Ascending aorta (tissue), 2 donors: ENCODE results near the gene CTDP1. TPM values are rescaled to one million over a fixed set of nuclear protein-coding genes. Genes with fewer than 3 reads are reported as not detected.

Experiments
- DNase-seq, 2 donors: peaks; one replicate each; pipeline ENCODE4 v3.0.0-alpha.2; 2019; ENCODE audit warnings: low spot score in 2 of 2
- H3K27ac ChIP-seq, 2 donors: fragments of 200-600 bp; sonication (generic); one replicate each; pipeline ENCODE4 v1.5.1; 2016 to 2017; ENCODE audit warnings: mild to moderate bottlenecking in 1 of 2
- H3K27me3 ChIP-seq: fragments of 200-600 bp; sonication (generic); one replicate; pipeline ENCODE4 v1.5.1; 2017
- H3K36me3 ChIP-seq, 2 donors: fragments of 200-600 bp; sonication (generic); one replicate each; pipeline ENCODE4 v1.5.1; 2016
- H3K4me1 ChIP-seq, 2 donors: fragments of 200-600 bp; sonication (generic); one replicate each; pipeline ENCODE4 v1.5.1; 2016 to 2017; ENCODE audit warnings: mild to moderate bottlenecking in 1 of 2
- H3K4me3 ChIP-seq, 2 donors: fragments of 200-600 bp; sonication (generic); one replicate each; pipeline ENCODE4 v1.5.1; 2016 to 2017; ENCODE audit warnings: mild to moderate bottlenecking in 1 of 2
- H3K9me3 ChIP-seq, 2 donors: fragments of 200-600 bp; sonication (generic); one replicate each; pipeline ENCODE4 v1.5.1; 2016
- intact Hi-C: fragments of 100-400 bp; cut with DNase I; formaldehyde crosslinking; loops from one replicate; pipeline ENCODE4 v1.15.1; 2023
- total RNA-seq: library from RNA; depleted of rRNA; stranded (reverse); fragments of >200 nt; gene quantifications from one replicate; pipeline ENCODE4 v1.1.0, GENCODE V29; 2016
- TF ChIP-seq, protein P1 (sequence below), 3 experiments: fragments of 200-600 bp in 2 of 3; fragments of 450-650 bp in 1 of 3; sonication (generic) in 2 of 3; IDR thresholded peaks; one replicate each; pipeline ENCODE4 v1.5.1; 2016 to 2019; ENCODE audit warnings: antibody characterized with exemption in 3 of 3, mild to moderate bottlenecking in 1 of 3, moderate library complexity in 1 of 3

The CTDP1 gene
- total RNA-seq, 1 donor from 2014 or later: 31.7 TPM

- intact Hi-C loops: no loop called here
- no peak for DNase-seq
- Histone ChIP-seq H3K27ac (no peak overlapping the region), H3K4me3 (no peak overlapping the region), H3K4me1 (no peaks in the 10 kb centered on the region), H3K36me3 (no peaks in the 10 kb centered on the region), H3K27me3 (no peaks in the 10 kb centered on the region), H3K9me3 (no peaks in the 10 kb centered on the region)
- TF ChIP-seq, protein P1, sequence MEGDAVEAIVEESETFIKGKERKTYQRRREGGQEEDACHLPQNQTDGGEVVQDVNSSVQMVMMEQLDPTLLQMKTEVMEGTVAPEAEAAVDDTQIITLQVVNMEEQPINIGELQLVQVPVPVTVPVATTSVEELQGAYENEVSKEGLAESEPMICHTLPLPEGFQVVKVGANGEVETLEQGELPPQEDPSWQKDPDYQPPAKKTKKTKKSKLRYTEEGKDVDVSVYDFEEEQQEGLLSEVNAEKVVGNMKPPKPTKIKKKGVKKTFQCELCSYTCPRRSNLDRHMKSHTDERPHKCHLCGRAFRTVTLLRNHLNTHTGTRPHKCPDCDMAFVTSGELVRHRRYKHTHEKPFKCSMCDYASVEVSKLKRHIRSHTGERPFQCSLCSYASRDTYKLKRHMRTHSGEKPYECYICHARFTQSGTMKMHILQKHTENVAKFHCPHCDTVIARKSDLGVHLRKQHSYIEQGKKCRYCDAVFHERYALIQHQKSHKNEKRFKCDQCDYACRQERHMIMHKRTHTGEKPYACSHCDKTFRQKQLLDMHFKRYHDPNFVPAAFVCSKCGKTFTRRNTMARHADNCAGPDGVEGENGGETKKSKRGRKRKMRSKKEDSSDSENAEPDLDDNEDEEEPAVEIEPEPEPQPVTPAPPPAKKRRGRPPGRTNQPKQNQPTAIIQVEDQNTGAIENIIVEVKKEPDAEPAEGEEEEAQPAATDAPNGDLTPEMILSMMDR (IDR thresholded peaks at IDR 0.05): no peak
These were observed 17.2 kb upstream of the CTDP1 start for GRCh38 chr18:79662439-79662838.

GRCh38 chr18:79664525-79665125, 15.0 kb upstream of the CTDP1 start:
- H3K4me3 ChIP-seq: no peak overlapping the region
- no peak for DNase-seq
- no peaks in the 10 kb centered on the region for H3K9me3 ChIP-seq
- no peak overlapping the region for H3K27ac ChIP-seq
- TF ChIP-seq, protein P1 (IDR thresholded peaks at IDR 0.05): no peak
- H3K27me3 ChIP-seq: no peaks in the 10 kb centered on the region
- no peaks in the 10 kb centered on the region for H3K36me3 ChIP-seq
- no peaks in the 10 kb centered on the region for H3K4me1 ChIP-seq
- intact Hi-C loops: no loop called here

DNA sequence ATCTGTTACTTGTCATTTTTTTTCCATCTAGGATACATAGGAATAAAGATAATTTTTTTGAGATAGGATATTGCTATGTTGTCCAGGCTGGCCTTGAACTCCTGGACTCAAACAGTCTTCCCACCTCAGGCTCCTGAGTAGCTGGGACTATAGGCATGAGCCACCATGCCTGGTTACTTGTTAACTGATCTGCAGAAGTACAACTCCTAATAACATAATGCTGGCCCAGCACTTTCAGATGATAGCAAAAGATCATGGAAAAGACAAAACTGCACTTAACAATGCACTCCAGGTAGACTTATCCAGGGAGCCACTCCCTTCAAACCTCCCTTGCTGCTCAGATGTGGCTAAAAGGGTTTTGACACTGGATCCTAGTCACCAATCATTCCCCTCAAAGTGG, 11.4 kb upstream of the CTDP1 start:
- no peak for DNase-seq
- intact Hi-C loops: no loop called here
- Histone ChIP-seq H3K27me3 (no peaks in the 10 kb centered on the region), H3K27ac (no peak overlapping the region), H3K9me3 (no peaks in the 10 kb centered on the region), H3K4me1 (no peaks in the 10 kb centered on the region), H3K4me3 (no peak overlapping the region), H3K36me3 (no peaks in the 10 kb centered on the region)
- TF ChIP-seq, protein P1 (IDR thresholded peaks at IDR 0.05): no peak

DNA sequence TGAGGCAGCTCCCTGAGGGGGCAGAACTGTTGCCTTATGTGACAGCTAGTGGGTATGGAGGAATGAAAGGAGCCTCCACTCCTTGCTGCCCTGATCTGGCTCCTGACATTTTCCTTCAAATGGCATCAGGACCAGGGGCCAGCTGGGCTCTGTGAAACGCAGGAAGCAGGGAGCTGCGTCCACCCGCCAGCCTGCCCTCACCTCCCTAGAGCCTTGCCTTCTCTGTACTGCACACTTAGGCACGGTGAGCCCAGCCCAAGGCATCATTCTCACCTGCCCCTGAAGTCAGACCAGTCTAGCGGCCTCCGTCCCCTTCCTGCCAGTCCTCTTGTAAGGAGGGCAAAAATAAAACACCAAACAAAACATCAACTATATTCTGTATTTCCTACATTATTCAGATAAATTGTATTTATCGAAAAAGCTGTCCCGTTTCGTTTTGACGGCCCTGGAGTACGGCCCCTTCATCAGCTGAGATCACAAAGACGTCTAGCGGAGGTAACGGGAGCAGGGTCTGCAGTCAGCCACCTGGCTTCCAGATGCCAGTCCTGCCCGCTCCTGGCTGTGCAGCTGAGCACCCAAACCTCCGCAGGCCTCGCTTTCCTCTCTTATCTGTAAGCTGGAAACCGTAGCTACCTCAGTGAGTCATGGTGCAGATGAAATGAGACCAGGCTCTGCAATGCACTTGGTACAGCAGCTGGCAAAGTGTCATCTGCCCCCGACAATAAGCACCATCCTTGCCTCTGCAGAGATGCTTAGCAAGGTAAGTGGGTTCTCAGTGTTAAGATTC, 6.9 kb upstream of the CTDP1 start:
- intact Hi-C loops: no loop called here
- no peaks in the 10 kb centered on the region for H3K9me3 ChIP-seq
- H3K36me3 ChIP-seq: peaks cover 0 to 8% of the 10 kb centered on the region in 2 donors
- no peak for DNase-seq
- H3K27me3 ChIP-seq: no peaks in the 10 kb centered on the region
- TF ChIP-seq, protein P1 (IDR thresholded peaks at IDR 0.05): no peak
- no peak overlapping the region for H3K4me3 ChIP-seq
- H3K4me1 ChIP-seq: peaks cover 0 to 4% of the 10 kb centered on the region in 2 donors
- no peak overlapping the region for H3K27ac ChIP-seq

GRCh38 chr18:79677221-79677620, 2.4 kb upstream of the CTDP1 start:
- TF ChIP-seq, protein P1 (IDR thresholded peaks at IDR 0.05): no peak
- H3K27ac ChIP-seq: no peak overlapping the region
- H3K4me1 ChIP-seq: peaks cover 2 to 18% of the 10 kb centered on the region in 2 donors
- no peak for DNase-seq
- no peaks in the 10 kb centered on the region for H3K9me3 ChIP-seq
- H3K27me3 ChIP-seq: no peaks in the 10 kb centered on the region
- peaks cover 0 to 9% of the 10 kb centered on the region in 2 donors for H3K36me3 ChIP-seq
- intact Hi-C loops: loop anchor here (5.0 kb wide), 1 partner anchor 355 kb away; the partner anchor contains the start of gene RBFA
- no peak overlapping the region for H3K4me3 ChIP-seq
